Mammary epithelial cell (primary cell): ENCODE measurements around the gene MXI1.

Source experiments
- CTCF ChIP-seq, 2 donors: IDR thresholded peaks in 1 of 2; conservative IDR thresholded peaks in 1 of 2; 2 replicates each; pipeline ENCODE4 v1.5.1; 2011 to 2012; ENCODE audit warnings: inconsistent platforms in 2 of 2, low read length in 2 of 2, mild to moderate bottlenecking in 2 of 2, control low read depth in 1 of 2, low read depth in 1 of 2; ENCODE audit not compliant: insufficient read depth in 1 of 2; ENCODE audit errors: extremely low read depth in 1 of 2
- EZH2 ChIP-seq: IDR thresholded peaks from 2 replicates; pipeline ENCODE4 v1.6.1; 2012; ENCODE audit warnings: low read length, inconsistent platforms, borderline replicate concordance

DNA sequence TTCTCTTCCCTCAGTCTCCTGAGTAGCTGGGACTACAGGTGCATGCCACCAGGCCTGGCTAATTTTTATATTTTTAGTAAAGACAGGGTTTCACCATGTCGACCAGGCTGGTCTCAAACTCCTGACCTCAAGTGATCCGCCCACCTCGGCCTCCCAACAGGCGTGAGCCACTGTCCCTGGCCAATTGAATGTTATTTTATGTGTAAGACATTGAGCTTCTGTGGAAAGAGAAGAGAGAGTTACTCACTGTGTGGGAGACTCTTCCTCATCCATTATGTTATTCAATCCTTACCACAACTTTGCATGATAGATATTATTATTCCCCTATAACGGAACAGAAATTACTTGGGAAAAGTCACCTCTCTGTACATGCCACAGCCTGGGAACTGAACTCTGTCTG, 32.6 kb upstream of the MXI1 start:
- no peak for TF ChIP-seq CTCF (conservative IDR thresholded peaks at IDR 0.05 in 1 of 2, IDR thresholded peaks at IDR 0.05 in 1 of 2; ENCODE audit: extremely low read depth in 1 of 2, insufficient read depth in 1 of 2, low read depth in 1 of 2, low read length in 2 of 2)
- no peak for TF ChIP-seq EZH2
